C4-2B (cell line): ENCODE data around the gene SERPINA5.

Experiments
- CTCF ChIP-seq: fragments of 450-650 bp; conservative IDR thresholded peaks from 2 replicates; pipeline ENCODE4 v1.5.1; 2017; ENCODE audit warnings: mild to moderate bottlenecking
- ZFX ChIP-seq: fragments of 450-650 bp; IDR thresholded peaks from 2 replicates; pipeline ENCODE4 v1.6.1; 2017

- TF ChIP-seq CTCF, result no peak
- no peak for TF ChIP-seq ZFX
Observed at GRCh38 chr14:94592457-94592856, 11.2 kb downstream of the SERPINA5 start.
